SH-SY5Y (cell line): ENCODE data around the gene MACROD2.

ENCODE experiments used
- GATA2 ChIP-seq: IDR thresholded peaks from 2 replicates; pipeline ENCODE4 v1.6.1; 2011; ENCODE audit warnings: mild to moderate bottlenecking, low read depth, low read length
- GATA3 ChIP-seq: IDR thresholded peaks from 2 replicates; pipeline ENCODE4 v1.6.1; 2011; ENCODE audit warnings: low read depth, mild to moderate bottlenecking, low read length, moderate library complexity

Gene MACROD2

GRCh38 chr20:14657266-14658005, 662.1 kb downstream of the MACROD2 start:
- TF ChIP-seq GATA2 (no peak), GATA3 (no peak)

- TF ChIP-seq GATA3: no peak
- TF ChIP-seq GATA2: no peak
Observed at GRCh38 chr20:14664101-14664500, 668.8 kb downstream of the MACROD2 start.

- TF ChIP-seq GATA2 (no peak), GATA3 (no peak)
Observed at GRCh38 chr20:14666696-14667095, 671.4 kb downstream of the MACROD2 start.

GRCh38 chr20:14667226-14667625, 671.9 kb downstream of the MACROD2 start:
- TF ChIP-seq GATA2 (no peak), GATA3 (no peak)

- TF ChIP-seq GATA3 (no peak), GATA2 (no peak; the same call in 1 of the 2 replicates)
Observed at GRCh38 chr20:14672066-14672465, 676.8 kb downstream of the MACROD2 start.

GRCh38 chr20:14673164-14673563, 677.8 kb downstream of the MACROD2 start:
- TF ChIP-seq GATA2: no peak

GRCh38 chr20:14677455-14677854, 682.1 kb downstream of the MACROD2 start:
- TF ChIP-seq GATA3 (no peak), GATA2 (no peak)

- no peak for TF ChIP-seq GATA2
- TF ChIP-seq GATA3: no peak
Observed at GRCh38 chr20:14685183-14685582, 689.9 kb downstream of the MACROD2 start.

- TF ChIP-seq GATA2: no peak
- no peak for TF ChIP-seq GATA3
Observed at GRCh38 chr20:14687313-14687712, 692.0 kb downstream of the MACROD2 start.

- peak; percentile 85 for TF ChIP-seq GATA3
- TF ChIP-seq GATA2: peak; percentile 83; the same call in 1 of the 2 replicates
Observed at GRCh38 chr20:14688005-14688404, 692.7 kb downstream of the MACROD2 start.

GRCh38 chr20:14691994-14692393, 696.7 kb downstream of the MACROD2 start:
- TF ChIP-seq GATA3 (no peak), GATA2 (no peak)

- no peak for TF ChIP-seq GATA3
- no peak for TF ChIP-seq GATA2
Observed at GRCh38 chr20:14696478-14696877, 701.2 kb downstream of the MACROD2 start.

- TF ChIP-seq GATA2: no peak
Observed at GRCh38 chr20:14696937-14697336, 701.6 kb downstream of the MACROD2 start.

GRCh38 chr20:14698125-14698524, 702.8 kb downstream of the MACROD2 start:
- TF ChIP-seq GATA2 (no peak), GATA3 (no peak)

- no peak for TF ChIP-seq GATA2
- no peak for TF ChIP-seq GATA3
Observed at GRCh38 chr20:14698605-14699373, 703.5 kb downstream of the MACROD2 start.
